WTC11 (cell line): Measurements from ENCODE around the gene EIF2B4. TPM values are rescaled to one million over a fixed set of nuclear protein-coding genes. Genes with fewer than 3 reads are reported as not detected.

Source experiments
- ATAC-seq: fragments of 200-7000 bp; cut with Tn5 transposase; 2 replicates; pipeline ENCODE4 v1.10.0; 2021; ENCODE audit warnings: mild to moderate bottlenecking, moderate library complexity
- CTCF ChIA-PET: fragments of 300-600 bp; sonication (Branson Sonifier 250); formaldehyde crosslinking; loops from one replicate; lab custom pipeline; 2021; ENCODE audit warnings: antibody characterized with exemption; lab: Charles Lee
- POLR2A ChIA-PET: fragments of 350-600 bp; sonication (Branson Sonifier 250); formaldehyde crosslinking; loops from one replicate; lab custom pipeline; 2021; ENCODE audit warnings: antibody characterized with exemption; lab: Charles Lee
- DNase-seq: peaks from one replicate; pipeline ENCODE4 v3.0.0; 2021; ENCODE audit warnings: low spot score
- H3K27ac Mint-ChIP-seq: 2 replicates; pipeline ENCODE4 v1.8.0; 2021; ENCODE audit warnings: mixed read lengths
- H3K27me3 Mint-ChIP-seq: 2 replicates; pipeline ENCODE4 v1.8.0; 2021; ENCODE audit warnings: low read depth, mild to moderate bottlenecking, moderate library complexity, mixed read lengths
- H3K36me3 Mint-ChIP-seq: 2 replicates; pipeline ENCODE4 v1.8.0; 2021; ENCODE audit warnings: mixed read lengths
- H3K4me1 Mint-ChIP-seq: 2 replicates; pipeline ENCODE4 v1.8.0; 2022; ENCODE audit warnings: mixed read lengths
- H3K4me3 Mint-ChIP-seq: 2 replicates; pipeline ENCODE4 v1.8.0; 2021; ENCODE audit warnings: mild to moderate bottlenecking, moderate library complexity, mixed read lengths
- H3K9me3 Mint-ChIP-seq: 2 replicates; pipeline ENCODE4 v1.8.0; 2021; ENCODE audit warnings: mixed read lengths
- E2F1 ChIP-seq: sonication (generic); formaldehyde crosslinking; IDR thresholded peaks from 2 replicates; pipeline ENCODE4 v1.8.0; 2022; ENCODE audit warnings: mild to moderate bottlenecking, missing genetic modification reagents
- EMX1 ChIP-seq: fragments of 250-450 bp; sonication (Bioruptor Pico); IDR thresholded peaks from 2 replicates; pipeline ENCODE4 v1.8.0; 2021; ENCODE audit warnings: mild to moderate bottlenecking
- FOXK1 ChIP-seq: sonication (generic); formaldehyde crosslinking; IDR thresholded peaks from 2 replicates; pipeline ENCODE4 v1.8.0; 2022; ENCODE audit warnings: mild to moderate bottlenecking, moderate library complexity, missing genetic modification reagents
- FOXP1 ChIP-seq: sonication (generic); formaldehyde crosslinking; IDR thresholded peaks from 2 replicates; pipeline ENCODE4 v1.8.0; 2022; ENCODE audit warnings: missing genetic modification reagents, mild to moderate bottlenecking, moderate library complexity, borderline replicate concordance
- IRF1 ChIP-seq: sonication (generic); formaldehyde crosslinking; IDR thresholded peaks from 2 replicates; pipeline ENCODE4 v1.8.0; 2023; ENCODE audit warnings: missing genetic modification reagents
- JUN ChIP-seq: sonication (generic); formaldehyde crosslinking; IDR thresholded peaks from 2 replicates; pipeline ENCODE4 v1.8.0; 2023; ENCODE audit warnings: mild to moderate bottlenecking, missing genetic modification reagents
- NFE2L1 ChIP-seq: sonication (generic); formaldehyde crosslinking; IDR thresholded peaks from 2 replicates; pipeline ENCODE4 v1.8.1; 2023; ENCODE audit warnings: missing genetic modification reagents
- NFYB ChIP-seq: sonication (generic); formaldehyde crosslinking; conservative IDR thresholded peaks from 2 replicates; pipeline ENCODE4 v1.8.0; 2022; ENCODE audit warnings: low read depth, missing genetic modification reagents
- SOX15 ChIP-seq: fragments of 250-450 bp; sonication (Bioruptor Pico); IDR thresholded peaks from 2 replicates; pipeline ENCODE4 v1.9.0; 2021; ENCODE audit warnings: mild to moderate bottlenecking
- STAT6 ChIP-seq: sonication (generic); formaldehyde crosslinking; conservative IDR thresholded peaks from 2 replicates; pipeline ENCODE4 v1.8.1; 2023; ENCODE audit warnings: mild to moderate bottlenecking, low read depth, missing genetic modification reagents, moderate library complexity
- TEAD4 ChIP-seq: sonication (generic); formaldehyde crosslinking; IDR thresholded peaks from 2 replicates; pipeline ENCODE4 v1.8.0; 2022; ENCODE audit warnings: mild to moderate bottlenecking, missing genetic modification reagents
- USF1 ChIP-seq: sonication (generic); formaldehyde crosslinking; IDR thresholded peaks from 2 replicates; pipeline ENCODE4 v1.8.0; 2022; ENCODE audit warnings: mild to moderate bottlenecking, missing genetic modification reagents
- ZNF263 ChIP-seq: sonication (generic); formaldehyde crosslinking; IDR thresholded peaks from 2 replicates; pipeline ENCODE4 v1.8.1; 2022; ENCODE audit warnings: low read depth, mild to moderate bottlenecking, moderate library complexity, missing genetic modification reagents
- ZNF317 ChIP-seq: sonication (generic); formaldehyde crosslinking; IDR thresholded peaks from 2 replicates; pipeline ENCODE4 v1.8.1; 2023; ENCODE audit warnings: low read depth, mild to moderate bottlenecking, moderate library complexity, missing genetic modification reagents, borderline replicate concordance
- total RNA-seq: library from RNA; stranded (reverse); gene quantifications from 3 replicates; pipeline ENCODE4 v1.2.3, GENCODE V29; 2021
- TF ChIP-seq, protein P1 (sequence below): sonication (generic); formaldehyde crosslinking; IDR thresholded peaks from 2 replicates; pipeline ENCODE4 v1.8.1; 2023; ENCODE audit warnings: mild to moderate bottlenecking, missing genetic modification reagents, moderate library complexity
- TF ChIP-seq, protein P2 (sequence below): sonication (generic); formaldehyde crosslinking; conservative IDR thresholded peaks from 2 replicates; pipeline ENCODE4 v1.8.1; 2022; ENCODE audit warnings: mild to moderate bottlenecking, missing genetic modification reagents
- TF ChIP-seq, protein P3 (sequence below): sonication (generic); formaldehyde crosslinking; IDR thresholded peaks from 2 replicates; pipeline ENCODE4 v1.8.0; 2023; ENCODE audit warnings: mild to moderate bottlenecking, missing genetic modification reagents

The EIF2B4 gene
- total RNA-seq, 1 experiment from 2014 or later: 49.1 TPM

DNA sequence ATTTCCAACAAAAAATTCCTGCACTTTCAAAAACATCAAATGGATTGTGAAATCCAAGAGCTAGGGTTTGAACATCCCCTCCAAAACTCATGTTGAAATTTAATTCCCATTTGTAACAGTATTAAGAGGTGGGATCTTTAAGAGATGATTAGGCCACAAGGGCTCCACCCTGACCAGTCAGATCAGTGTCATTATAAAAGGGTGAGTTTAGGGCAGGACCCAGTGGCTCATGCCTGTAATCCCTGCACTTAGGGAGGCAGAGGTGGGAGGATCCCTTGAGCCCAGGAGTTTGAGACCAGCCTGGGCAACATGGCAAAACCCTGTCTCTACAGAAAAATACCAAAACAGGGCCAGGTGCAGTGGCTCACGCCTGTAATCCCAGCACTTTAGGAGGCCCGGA is 22.5 kb downstream of the EIF2B4 start (continued):
- TF ChIP-seq USF1 (CRISPR knock-in tag): no peak
- TF ChIP-seq, protein P1, sequence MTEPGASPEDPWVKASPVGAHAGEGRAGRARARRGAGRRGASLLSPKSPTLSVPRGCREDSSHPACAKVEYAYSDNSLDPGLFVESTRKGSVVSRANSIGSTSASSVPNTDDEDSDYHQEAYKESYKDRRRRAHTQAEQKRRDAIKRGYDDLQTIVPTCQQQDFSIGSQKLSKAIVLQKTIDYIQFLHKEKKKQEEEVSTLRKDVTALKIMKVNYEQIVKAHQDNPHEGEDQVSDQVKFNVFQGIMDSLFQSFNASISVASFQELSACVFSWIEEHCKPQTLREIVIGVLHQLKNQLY (CRISPR knock-in tag): no peak
- no peak for TF ChIP-seq ZNF317
- no peak for TF ChIP-seq STAT6 (CRISPR knock-in tag)
- no peak for TF ChIP-seq SOX15
- TF ChIP-seq, protein P2, sequence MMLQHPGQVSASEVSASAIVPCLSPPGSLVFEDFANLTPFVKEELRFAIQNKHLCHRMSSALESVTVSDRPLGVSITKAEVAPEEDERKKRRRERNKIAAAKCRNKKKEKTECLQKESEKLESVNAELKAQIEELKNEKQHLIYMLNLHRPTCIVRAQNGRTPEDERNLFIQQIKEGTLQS (CRISPR knock-in tag): no peak
- no peak for TF ChIP-seq EMX1 (CRISPR knock-in tag)
- no peak for TF ChIP-seq IRF1 (CRISPR knock-in tag)

DNA sequence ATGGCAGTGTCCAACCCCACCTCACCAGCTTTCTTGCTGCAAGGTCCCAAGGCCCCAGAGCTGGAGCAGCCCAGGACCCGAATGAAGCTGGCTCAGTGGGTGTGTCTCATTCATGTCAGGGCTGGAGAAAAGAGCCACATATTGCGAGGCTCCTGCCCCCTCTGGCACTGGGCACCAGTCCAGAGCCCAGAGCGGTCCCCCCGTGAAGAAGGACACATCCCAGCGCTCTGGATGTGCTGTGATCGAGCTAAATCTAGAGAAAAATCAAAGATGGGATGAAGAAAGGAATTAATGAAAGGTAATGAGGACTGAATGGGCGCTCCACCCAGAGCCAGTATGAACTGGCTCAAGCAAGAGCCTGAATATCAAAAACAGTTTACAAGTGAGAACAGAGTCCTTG is 34.0 kb downstream of the EIF2B4 start:
- Mint-ChIP-seq H3K4me3 (no peak overlapping the region), H3K4me1 (no peaks in the 10 kb centered on the region), H3K9me3 (no peaks in the 10 kb centered on the region), H3K36me3 (peaks cover 66% of the 10 kb centered on the region), H3K27me3 (no peaks in the 10 kb centered on the region), H3K27ac (no peak overlapping the region)
- no peak for ATAC-seq
- ChIA-PET CTCF (no interaction called here), POLR2A (no interaction called here)
- DNase-seq: no peak
- no peak for TF ChIP-seq NFYB (CRISPR knock-in tag)
- no peak for TF ChIP-seq ZNF263 (CRISPR knock-in tag)
- no peak for TF ChIP-seq IRF1 (CRISPR knock-in tag)
- no peak for TF ChIP-seq EMX1 (CRISPR knock-in tag)
- TF ChIP-seq E2F1 (CRISPR knock-in tag): no peak
- TF ChIP-seq TEAD4 (CRISPR knock-in tag): no peak
- TF ChIP-seq FOXK1: no peak
- TF ChIP-seq JUN: no peak
- no peak for TF ChIP-seq NFE2L1 (CRISPR knock-in tag)

DNA sequence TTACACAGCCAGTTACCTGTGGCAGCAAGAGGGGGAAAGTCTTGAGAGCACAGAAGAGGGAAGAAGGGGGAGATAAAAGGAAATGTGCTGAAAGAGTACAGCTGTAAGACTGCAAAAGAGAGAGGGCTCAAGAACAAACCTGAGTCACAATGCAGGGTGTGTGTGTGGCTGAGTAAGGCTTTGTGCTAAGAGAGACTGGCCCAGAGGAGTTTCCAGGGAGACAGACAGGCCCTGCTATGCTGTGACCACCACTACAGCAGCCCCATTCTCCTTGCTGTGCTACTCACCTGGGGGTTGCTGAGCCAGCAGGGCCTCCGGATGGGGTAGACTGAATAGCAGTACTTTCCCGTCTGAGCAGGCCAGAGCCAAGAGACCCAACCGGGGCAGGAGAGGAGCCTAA is 34.8 kb downstream of the EIF2B4 start:
- no peak overlapping the region for H3K27ac Mint-ChIP-seq
- no peak overlapping the region for H3K4me3 Mint-ChIP-seq
- H3K27me3 Mint-ChIP-seq: no peaks in the 10 kb centered on the region

More for the DNA sequence above, 34.8 kb downstream of the EIF2B4 start:
- POLR2A ChIA-PET: no interaction called here
- TF ChIP-seq, protein P3, sequence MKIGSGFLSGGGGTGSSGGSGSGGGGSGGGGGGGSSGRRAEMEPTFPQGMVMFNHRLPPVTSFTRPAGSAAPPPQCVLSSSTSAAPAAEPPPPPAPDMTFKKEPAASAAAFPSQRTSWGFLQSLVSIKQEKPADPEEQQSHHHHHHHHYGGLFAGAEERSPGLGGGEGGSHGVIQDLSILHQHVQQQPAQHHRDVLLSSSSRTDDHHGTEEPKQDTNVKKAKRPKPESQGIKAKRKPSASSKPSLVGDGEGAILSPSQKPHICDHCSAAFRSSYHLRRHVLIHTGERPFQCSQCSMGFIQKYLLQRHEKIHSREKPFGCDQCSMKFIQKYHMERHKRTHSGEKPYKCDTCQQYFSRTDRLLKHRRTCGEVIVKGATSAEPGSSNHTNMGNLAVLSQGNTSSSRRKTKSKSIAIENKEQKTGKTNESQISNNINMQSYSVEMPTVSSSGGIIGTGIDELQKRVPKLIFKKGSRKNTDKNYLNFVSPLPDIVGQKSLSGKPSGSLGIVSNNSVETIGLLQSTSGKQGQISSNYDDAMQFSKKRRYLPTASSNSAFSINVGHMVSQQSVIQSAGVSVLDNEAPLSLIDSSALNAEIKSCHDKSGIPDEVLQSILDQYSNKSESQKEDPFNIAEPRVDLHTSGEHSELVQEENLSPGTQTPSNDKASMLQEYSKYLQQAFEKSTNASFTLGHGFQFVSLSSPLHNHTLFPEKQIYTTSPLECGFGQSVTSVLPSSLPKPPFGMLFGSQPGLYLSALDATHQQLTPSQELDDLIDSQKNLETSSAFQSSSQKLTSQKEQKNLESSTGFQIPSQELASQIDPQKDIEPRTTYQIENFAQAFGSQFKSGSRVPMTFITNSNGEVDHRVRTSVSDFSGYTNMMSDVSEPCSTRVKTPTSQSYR (CRISPR knock-in tag): no peak
- no peak for TF ChIP-seq FOXP1 (CRISPR knock-in tag)
- DNase-seq (no peak), ATAC-seq (no peak)
- Mint-ChIP-seq H3K36me3 (peaks cover 64% of the 10 kb centered on the region), H3K9me3 (no peaks in the 10 kb centered on the region), H3K4me1 (no peaks in the 10 kb centered on the region)
- CTCF ChIA-PET: no interaction called here
